Heart left ventricle (tissue), 16 donors: Measurements from ENCODE around the gene KIAA1217. TPM values are rescaled to one million over a fixed set of nuclear protein-coding genes. Genes with fewer than 3 reads are reported as not detected.

Experiments used
- ATAC-seq, 4 donors: fragments of 200-7000 bp; cut with Tn5 transposase; one replicate each; pipeline ENCODE4 v1.9.1; 2020 to 2022; ENCODE audit warnings: moderate library complexity in 4 of 4, mild to moderate bottlenecking in 3 of 4, moderate number of reproducible peaks in 1 of 4
- DNase-seq, 5 donors: peaks; one replicate each; pipeline ENCODE4 v3.0.0-alpha.2; 2020
- H3K27ac ChIP-seq, 12 donors: fragments of 200-600 bp; sonication (generic) in 4 of 12; one replicate each; pipeline versions ENCODE4 v1.5.0 to v1.8.0; 2016 to 2022; ENCODE audit warnings: mild to moderate bottlenecking in 2 of 12
- H3K27me3 ChIP-seq, 9 donors: fragments of 200-600 bp; sonication (generic) in 2 of 9; one replicate each; pipeline versions ENCODE4 v1.5.1 to v1.8.0; 2016 to 2022; ENCODE audit warnings: mild to moderate bottlenecking in 3 of 9
- H3K36me3 ChIP-seq, 9 donors: fragments of 200-600 bp; sonication (generic) in 2 of 9; one replicate each; pipeline versions ENCODE4 v1.5.0 to v1.8.0; 2018 to 2022; ENCODE audit warnings: mild to moderate bottlenecking in 2 of 9
- H3K4me1 ChIP-seq, 12 donors: fragments of 200-600 bp; sonication (generic) in 4 of 12; one replicate each; pipeline versions ENCODE4 v1.5.0 to v1.8.0; 2016 to 2022; ENCODE audit warnings: mild to moderate bottlenecking in 3 of 12
- H3K4me3 ChIP-seq, 12 donors: fragments of 200-600 bp; sonication (generic) in 4 of 12; one replicate each; pipeline versions ENCODE4 v1.5.0 to v1.8.0; 2017 to 2022; ENCODE audit warnings: mild to moderate bottlenecking in 9 of 12, moderate library complexity in 4 of 12
- H3K9me3 ChIP-seq, 12 donors: fragments of 200-600 bp; sonication (generic) in 4 of 12; one replicate each; pipeline versions ENCODE4 v1.5.0 to v1.8.0; 2016 to 2022; ENCODE audit warnings: mild to moderate bottlenecking in 1 of 12
- CTCF ChIP-seq, 12 donors: fragments of 200-600 bp; sonication (generic) in 4 of 12; IDR thresholded peaks; one replicate each; pipeline versions ENCODE4 v1.5.0 to v1.8.0; 2018 to 2022; ENCODE audit warnings: antibody characterized with exemption in 12 of 12, mild to moderate bottlenecking in 5 of 12
- POLR2A ChIP-seq, 2 donors: fragments of 450-650 bp; IDR thresholded peaks; one replicate each; pipeline ENCODE4 v1.6.1; 2017; ENCODE audit warnings: antibody characterized with exemption in 2 of 2, mild to moderate bottlenecking in 2 of 2, moderate library complexity in 2 of 2
- WGBS, 4 donors: extraction: QIAGEN DNeasy Blood & Tissue Kit in 2 of 4; methylation state at CpG; one replicate each; pipeline versions ENCODE4 v1.1.5 to v1.1.7; 2013 to 2018; 5-methylcytosine and 5-hydroxymethylcytosine counted together
- intact Hi-C, 10 donors: fragments of 100-400 bp; cut with DNase I; formaldehyde crosslinking; loops; one replicate each; pipeline versions ENCODE4 v1.11.1 to v1.14.2; 2022
- polyA plus RNA-seq, 2 donors: library from polyadenylated mRNA; stranded (reverse); fragments of 200-250 nt; gene quantifications; one replicate each; pipeline ENCODE4 v1.2.3, GENCODE V29; 2013
- total RNA-seq, 9 donors: library from RNA; depleted of rRNA in 2 of 9; stranded (reverse); fragments of >200 nt in 2 of 9; fragmentation: NEBNext Ultra II Directional in 3 of 9; extraction: Animal tissue kit (Norgen Biotek cat#: 25700) in 3 of 9; gene quantifications; one replicate each; pipeline versions ENCODE4 v1.1.0 to v1.2.4, GENCODE V29; 2016 to 2023
- donor health status: ischemic (EF 13 %, LVEDD 7.1; RV severe dilation, severe dysfunction).
- donor health status: healthy with polysubstance abuse.
- donor health status: DM: no; HTN: yes; CAD: no.
- donor health status: DM: no; HTN: no; CAD: no.
- donor health status: ischemic (EF 25% LVEDD 6.9; RV normal size, moderate dysfunction).
- donor health status: ischemic (EF 25% LVEDD 5.7; RV mildly dilated, moderate dysfunction).
- donor health status: healthy.
- donor health status: DM: yes; HTN: yes; CAD: no.
- donor health status: ischemic (EF 35%, LVEDD 5.7; RV mildly dilated, moderate dysfunction).
- donor health status: nonischemic (EF 11% LVEDD 7.7; RV severe dilation, severe dysfunction).
- donor health status: DM: yes; HTN: yes; CAD: no.
- donor health status: PGD.
- donor health status: ischemic (EF 29% LVEDD 5.4; RV normal size, mild dysfunction).
- donor health status: nonischemic (EF 23%, LVEDD 6.1; RV moderate dilation, normal function).

KIAA1217 gene
- total and polyA plus RNA-seq, 11 donors: 12.7 to 66.7 (median 33.5) TPM

- ATAC-seq (no peak), DNase-seq (no peak)
- intact Hi-C loops: no loop called here
- TF ChIP-seq POLR2A (IDR thresholded peaks at IDR 0.05) (no peak), CTCF (IDR thresholded peaks at IDR 0.05) (no peak)
- peak overlapping the region in 1 of 12 donors; percentile 9 for H3K27ac ChIP-seq
- H3K36me3 ChIP-seq: no peaks in the 10 kb centered on the region
- no peaks in the 10 kb centered on the region for H3K27me3 ChIP-seq
- H3K4me3 ChIP-seq: no peak overlapping the region
- 58 to 68% (median 60%) methylated on average over 8 of the region's 8 CpGs for WGBS, 4 donors
- H3K9me3 ChIP-seq: no peaks in the 10 kb centered on the region
- H3K4me1 ChIP-seq: peaks cover 3 to 52% (median 26%) of the 10 kb centered on the region in 12 donors
These were observed 94.8 kb downstream of the KIAA1217 start for GRCh38 chr10:24303522-24304310.

GRCh38 chr10:24305551-24306506, 96.9 kb downstream of the KIAA1217 start:
- peak overlapping the region in 11 of 12 donors; percentile 45 to 82 (median 60) for H3K27ac ChIP-seq
- H3K4me1 ChIP-seq: peaks cover 3 to 56% (median 27%) of the 10 kb centered on the region in 12 donors
- H3K9me3 ChIP-seq: no peaks in the 10 kb centered on the region
- intact Hi-C loops: no loop called here
- no peak for ATAC-seq
- 84 to 88% (median 86%) methylated on average over 8 of the region's 8 CpGs for WGBS, 4 donors
- H3K36me3 ChIP-seq: no peaks in the 10 kb centered on the region
- peak overlapping the region in 4 of 12 donors; percentile 1 to 12 (median 5) for H3K4me3 ChIP-seq
- TF ChIP-seq CTCF (IDR thresholded peaks at IDR 0.05) (no peak), POLR2A (IDR thresholded peaks at IDR 0.05) (no peak)
- H3K27me3 ChIP-seq: no peaks in the 10 kb centered on the region
- no peak for DNase-seq

- intact Hi-C loops: no loop called here
- H3K4me3 ChIP-seq: peak overlapping the region in 4 of 12 donors; percentile 1 to 12 (median 5)
- DNase-seq: no peak
- H3K9me3 ChIP-seq: no peaks in the 10 kb centered on the region
- peaks cover 3 to 56% (median 27%) of the 10 kb centered on the region in 12 donors for H3K4me1 ChIP-seq
- 30 to 41% (median 35%) methylated on average over 4 of the region's 4 CpGs for WGBS, 4 donors
- no peaks in the 10 kb centered on the region for H3K36me3 ChIP-seq
- no peaks in the 10 kb centered on the region for H3K27me3 ChIP-seq
- TF ChIP-seq POLR2A (IDR thresholded peaks at IDR 0.05) (no peak), CTCF (IDR thresholded peaks at IDR 0.05) (no peak)
- peak overlapping the region; percentile 29 to 82 (median 60) for H3K27ac ChIP-seq
- peak; percentile 65 to 79 (median 73) for ATAC-seq
These were observed 97.6 kb downstream of the KIAA1217 start for GRCh38 chr10:24306507-24306875.

- intact Hi-C loops: no loop called here
- Histone ChIP-seq H3K4me3 (peak overlapping the region in 1 of 12 donors; percentile 6), H3K4me1 (peaks cover 3 to 56% (median 27%) of the 10 kb centered on the region in 12 donors), H3K36me3 (no peaks in the 10 kb centered on the region), H3K27me3 (no peaks in the 10 kb centered on the region), H3K27ac (peak overlapping the region; percentile 29 to 82 (median 60)), H3K9me3 (no peaks in the 10 kb centered on the region)
- WGBS, 4 donors: 28 to 40% (median 35%) methylated on average over 4 of the region's 4 CpGs
- ATAC-seq (peak in 3 of 4 donors; percentile 3 to 29 (median 24)), DNase-seq (no peak)
- TF ChIP-seq POLR2A (IDR thresholded peaks at IDR 0.05) (no peak), CTCF (IDR thresholded peaks at IDR 0.05) (no peak)
These were observed 98.2 kb downstream of the KIAA1217 start for GRCh38 chr10:24307116-24307515.
